GM18867 (cell line): ENCODE measurements around the gene GLYATL3.
A peak's percentile ranks its signal among the peaks of the same experiment; 100 is the strongest.
"Not testable (repeated sequence)": the region's sequence is repeated elsewhere in the genome, so short reads cannot be mapped to it uniquely, and the experiment has no call there.

Experiments
- ATAC-seq: cut with Tn5 transposase; IDR thresholded peaks from one replicate; pipeline ENCODE4 v1.9.1; 2021; ENCODE audit warnings: mild to moderate bottlenecking, moderate library complexity; ENCODE audit not compliant: unreplicated experiment

GLYATL3 gene

GRCh38 chr6:49499623-49500022 lies at the start of gene GLYATL3:
TSS of gene GLYATL3 (plus strand) at chr6:49499923. CDS start at chr6:49511991, 12,068 bp downstream.
- ATAC-seq, result no peak

- no peak for ATAC-seq
Observed at GRCh38 chr6:49453221-49453620, 46.5 kb upstream of the GLYATL3 start.

- peak; percentile 81 for ATAC-seq
Observed at GRCh38 chr6:49454787-49455709, 44.7 kb upstream of the GLYATL3 start.

- no peak for ATAC-seq
Observed at GRCh38 chr6:49457771-49458170, 42.0 kb upstream of the GLYATL3 start.

GRCh38 chr6:49462071-49462470 lies 37.7 kb upstream of the GLYATL3 start:
- no peak for ATAC-seq

- peak; percentile 8 for ATAC-seq
Observed at GRCh38 chr6:49462599-49462926, 37.2 kb upstream of the GLYATL3 start.

- ATAC-seq, result peak; percentile 99
Observed at GRCh38 chr6:49462927-49463611, 36.7 kb upstream of the GLYATL3 start, which contains the start of the genes CENPQ and MMUT. TSS of gene CENPQ (plus strand) at chr6:49463370. CDS start at chr6:49470177, 6,807 bp downstream. TSS of gene MMUT (minus strand) at chr6:49463253. CDS start at chr6:49459466, 3,787 bp downstream.

- ATAC-seq, result no peak
Observed at GRCh38 chr6:49463612-49463967, 36.1 kb upstream of the GLYATL3 start.

- ATAC-seq, result no peak
Observed at GRCh38 chr6:49464691-49465090, 35.0 kb upstream of the GLYATL3 start.

GRCh38 chr6:49468042-49468441 lies 31.7 kb upstream of the GLYATL3 start:
- no peak for ATAC-seq

- ATAC-seq, result not testable (repeated sequence)
Observed at GRCh38 chr6:49476564-49476963, 23.2 kb upstream of the GLYATL3 start.

GRCh38 chr6:49479308-49479970 lies 20.3 kb upstream of the GLYATL3 start:
- no peak for ATAC-seq

- not testable (repeated sequence) for ATAC-seq
Observed at GRCh38 chr6:49481846-49482245, 17.9 kb upstream of the GLYATL3 start.

GRCh38 chr6:49483380-49483779 lies 16.3 kb upstream of the GLYATL3 start:
- ATAC-seq, result not testable (repeated sequence)

- ATAC-seq, result no peak
Observed at GRCh38 chr6:49490633-49491032, 9.1 kb upstream of the GLYATL3 start.

- no peak for ATAC-seq
Observed at GRCh38 chr6:49497304-49497703, 2.4 kb upstream of the GLYATL3 start.

GRCh38 chr6:49499126-49499525 lies 597 bp upstream of the GLYATL3 start:
- no peak for ATAC-seq

- no peak for ATAC-seq
Observed at GRCh38 chr6:49504666-49505065, 4.9 kb downstream of the GLYATL3 start.

GRCh38 chr6:49506569-49507111 lies 6.9 kb downstream of the GLYATL3 start:
- no peak for ATAC-seq

GRCh38 chr6:49509342-49509741 lies 9.6 kb downstream of the GLYATL3 start:
- ATAC-seq, result no peak
